Effector memory CD4-positive, alpha-beta T cell (primary cell): ENCODE measurements around the gene CCL17.

Experiments used
- DNase-seq, 3 donors: peaks; one replicate each; pipeline ENCODE4 v3.0.0-alpha.2; 2020
- H3K27ac ChIP-seq: 2 replicates; pipeline ENCODE4 v1.7.0; 2013; ENCODE audit warnings: mild to moderate bottlenecking, low read length, moderate library complexity; ENCODE audit not compliant: insufficient read depth, poor library complexity, severe bottlenecking
- H3K27me3 ChIP-seq: replicated peaks from 2 replicates; pipeline ENCODE4 v1.7.0; 2013; ENCODE audit warnings: mild to moderate bottlenecking, low read length; ENCODE audit not compliant: insufficient read depth, control insufficient read depth, poor library complexity, severe bottlenecking
- H3K36me3 ChIP-seq: 2 replicates; pipeline ENCODE4 v1.7.0; 2013; ENCODE audit warnings: mild to moderate bottlenecking, low read length, moderate library complexity; ENCODE audit not compliant: control insufficient read depth, insufficient read depth
- H3K4me1 ChIP-seq: 2 replicates; pipeline ENCODE4 v1.7.0; 2013; ENCODE audit warnings: low read length, mild to moderate bottlenecking; ENCODE audit not compliant: control insufficient read depth, insufficient read depth, poor library complexity, severe bottlenecking
- H3K4me3 ChIP-seq: 2 replicates; pipeline ENCODE4 v1.7.0; 2013; ENCODE audit warnings: low read length, low read depth, mild to moderate bottlenecking; ENCODE audit not compliant: insufficient read depth, poor library complexity, severe bottlenecking
- H3K9me3 ChIP-seq: 2 replicates; pipeline ENCODE4 v1.7.0; 2013; ENCODE audit warnings: mild to moderate bottlenecking, low read length, moderate library complexity; ENCODE audit not compliant: control insufficient read depth

CCL17 gene

GRCh38 chr16:57446531-57447185 lies 42.1 kb downstream of the CCL17 start:
- peaks cover 3% of the 10 kb centered on the region for H3K4me1 ChIP-seq
- peak in 1 of 3 donors; percentile 5 for DNase-seq
- H3K9me3 ChIP-seq = no peaks in the 10 kb centered on the region
- peak overlapping the region; percentile 84 for H3K27ac ChIP-seq
- H3K27me3 ChIP-seq = no peaks in the 10 kb centered on the region
- H3K36me3 ChIP-seq = no peaks in the 10 kb centered on the region
- H3K4me3 ChIP-seq = peak overlapping the region; percentile 94

GRCh38 chr16:57447186-57447962 lies 42.8 kb downstream of the CCL17 start, which contains the start of the genes CIAPIN1 and COQ9:
Gene CIAPIN1, minus strand, starts transcription at chr16:57447385. Its CDS starts 6,457 bp downstream, at chr16:57440928.
Gene COQ9, plus strand, starts transcription at chr16:57447479. Its CDS starts 27 bp downstream, at chr16:57447506.
- Histone ChIP-seq H3K27ac (peak within 1 kb of the TSS; percentile 84), H3K27me3 (no peaks in the 10 kb centered on the region), H3K9me3 (no peaks in the 10 kb centered on the region), H3K4me3 (peak within 1 kb of the TSS; percentile 94), H3K4me1 (peaks cover 3% of the 10 kb centered on the region), H3K36me3 (peaks cover 1% of the 10 kb centered on the region)
- peak; percentile 80 to 91 (median 88) for DNase-seq

DNA sequence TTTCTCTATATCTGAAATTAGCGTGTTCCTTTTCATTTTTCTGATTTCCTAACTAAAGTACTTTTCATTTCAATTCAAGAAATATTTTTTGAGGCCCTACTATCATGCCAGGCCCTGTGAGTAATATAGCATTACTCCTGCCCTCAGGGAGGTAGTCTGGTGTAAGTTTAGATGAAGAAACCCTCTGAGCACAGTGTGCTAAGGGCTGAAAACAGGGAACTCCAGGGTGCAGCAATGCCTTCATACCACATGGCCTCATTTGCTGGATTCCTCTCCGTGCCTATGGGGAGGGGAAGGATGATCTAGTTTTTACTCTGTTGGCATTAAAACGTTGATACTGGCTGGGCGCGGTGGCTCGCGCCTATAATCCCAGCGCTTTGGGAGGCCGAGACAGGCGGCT lies 47.5 kb downstream of the CCL17 start:
- Histone ChIP-seq H3K9me3 (no peaks in the 10 kb centered on the region), H3K4me3 (no peak overlapping the region), H3K36me3 (peaks cover 40% of the 10 kb centered on the region), H3K27ac (no peak overlapping the region), H3K4me1 (no peaks in the 10 kb centered on the region), H3K27me3 (no peaks in the 10 kb centered on the region)
- DNase-seq = no peak

DNA sequence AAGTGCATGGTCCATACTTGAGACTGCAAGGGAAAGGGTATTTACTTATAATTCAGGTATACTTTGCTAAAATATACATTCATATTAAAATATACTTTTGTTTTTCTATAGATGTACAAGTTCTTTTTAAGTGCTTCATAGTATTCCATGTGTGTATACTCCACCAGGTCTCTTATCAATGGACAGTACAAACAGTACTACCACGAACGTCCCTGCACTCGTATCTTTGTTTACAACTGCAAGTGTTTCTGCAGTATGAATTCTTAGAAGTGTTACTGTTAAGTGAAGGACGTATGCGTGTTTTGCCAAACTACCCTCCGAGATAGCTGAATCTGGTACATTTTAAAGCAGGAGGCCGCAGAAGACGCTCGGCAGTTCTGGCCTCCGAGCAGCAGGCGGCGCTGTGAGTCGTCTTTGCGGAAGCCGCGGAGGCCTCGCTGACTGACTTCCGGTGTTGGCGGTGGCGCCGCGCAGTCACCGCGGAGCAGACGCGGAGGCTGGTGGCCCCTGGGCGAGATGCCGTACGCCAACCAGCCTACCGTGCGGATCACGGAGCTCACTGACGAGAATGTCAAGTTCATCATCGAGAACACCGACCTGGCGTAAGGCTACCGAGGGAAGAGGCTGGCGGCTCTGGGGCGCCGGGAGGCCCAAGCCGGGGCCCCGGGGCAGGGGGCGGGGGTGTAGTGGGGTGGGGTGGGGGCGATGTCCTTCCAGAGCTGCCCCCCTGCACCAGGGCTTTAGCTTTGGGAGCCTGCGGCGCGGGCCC lies 57.8 kb downstream of the CCL17 start, which contains the start of gene POLR2C:
Gene POLR2C (plus strand): TSS at position 471 of the 769 bp plus-strand sequence. CDS start 46 bp downstream, at position 517.
- DNase-seq = peak; percentile 81 to 85 (median 83)
- Histone ChIP-seq H3K36me3 (peaks cover 51% of the 10 kb centered on the region), H3K27me3 (no peaks in the 10 kb centered on the region), H3K4me3 (peak within 1 kb of the TSS; percentile 68), H3K4me1 (peaks cover 12% of the 10 kb centered on the region), H3K27ac (peak within 1 kb of the TSS; percentile 68), H3K9me3 (no peaks in the 10 kb centered on the region)

- Histone ChIP-seq H3K4me1 (peaks cover 12% of the 10 kb centered on the region), H3K4me3 (peak overlapping the region; percentile 68), H3K9me3 (no peaks in the 10 kb centered on the region), H3K27ac (peak overlapping the region; percentile 68), H3K36me3 (peaks cover 51% of the 10 kb centered on the region), H3K27me3 (no peaks in the 10 kb centered on the region)
- DNase-seq = no peak
These were observed 58.4 kb downstream of the CCL17 start for GRCh38 chr16:57462978-57463362.

GRCh38 chr16:57464523-57464922 lies 60.0 kb downstream of the CCL17 start:
- peaks cover 53% of the 10 kb centered on the region for H3K36me3 ChIP-seq
- no peaks in the 10 kb centered on the region for H3K27me3 ChIP-seq
- DNase-seq = no peak
- no peak overlapping the region for H3K27ac ChIP-seq
- peaks cover 12% of the 10 kb centered on the region for H3K4me1 ChIP-seq
- no peaks in the 10 kb centered on the region for H3K9me3 ChIP-seq
- H3K4me3 ChIP-seq = no peak overlapping the region
